Measurements from ENCODE around the gene CAPN15.

CAPN15 gene

GRCh38 chr16:575354-576196, 48.1 kb downstream of the CAPN15 start:
- in situ Hi-C loops (cut with HindIII; ENCODE audit: low sequenced_read_pairs) = no loop called here

- in situ Hi-C loops (cut with HindIII; ENCODE audit: low sequenced_read_pairs) = no loop called here
These were observed 48.8 kb downstream of the CAPN15 start for GRCh38 chr16:576197-576822.

GRCh38 chr16:576823-577201, 49.3 kb downstream of the CAPN15 start:
- in situ Hi-C loops (cut with HindIII; ENCODE audit: low sequenced_read_pairs) = no loop called here

- in situ Hi-C loops (cut with HindIII; ENCODE audit: low sequenced_read_pairs) = no loop called here
These were observed 50.3 kb downstream of the CAPN15 start for GRCh38 chr16:577796-578195.

- in situ Hi-C loops (cut with HindIII; ENCODE audit: low sequenced_read_pairs) = no loop called here
These were observed 50.8 kb downstream of the CAPN15 start for GRCh38 chr16:578232-578869.

GRCh38 chr16:578870-579405, 51.4 kb downstream of the CAPN15 start:
- in situ Hi-C loops (cut with HindIII; ENCODE audit: low sequenced_read_pairs) = no loop called here

- in situ Hi-C loops (cut with HindIII; ENCODE audit: low sequenced_read_pairs) = no loop called here
These were observed 52.8 kb downstream of the CAPN15 start for GRCh38 chr16:580141-580945.

GRCh38 chr16:580946-581498, 53.5 kb downstream of the CAPN15 start:
- in situ Hi-C loops (cut with HindIII; ENCODE audit: low sequenced_read_pairs) = no loop called here

GRCh38 chr16:582218-582613, 54.7 kb downstream of the CAPN15 start:
- in situ Hi-C loops (cut with HindIII; ENCODE audit: low sequenced_read_pairs) = no loop called here

- in situ Hi-C loops (cut with HindIII; ENCODE audit: low sequenced_read_pairs) = no loop called here
These were observed 55.3 kb downstream of the CAPN15 start for GRCh38 chr16:582614-583331.

GRCh38 chr16:583470-583814, 55.9 kb downstream of the CAPN15 start:
- in situ Hi-C loops (cut with HindIII; ENCODE audit: low sequenced_read_pairs) = no loop called here

- in situ Hi-C loops (cut with HindIII; ENCODE audit: low sequenced_read_pairs) = no loop called here
These were observed 56.5 kb downstream of the CAPN15 start for GRCh38 chr16:583815-584591.

- in situ Hi-C loops (cut with HindIII; ENCODE audit: low sequenced_read_pairs) = no loop called here
These were observed 57.8 kb downstream of the CAPN15 start for GRCh38 chr16:585351-585750.

GRCh38 chr16:586047-586644, 58.6 kb downstream of the CAPN15 start:
- in situ Hi-C loops (cut with HindIII; ENCODE audit: low sequenced_read_pairs) = no loop called here

- in situ Hi-C loops (cut with HindIII; ENCODE audit: low sequenced_read_pairs) = no loop called here
These were observed 59.4 kb downstream of the CAPN15 start for GRCh38 chr16:586645-587590.

- in situ Hi-C loops (cut with HindIII; ENCODE audit: low sequenced_read_pairs) = no loop called here
These were observed 61.1 kb downstream of the CAPN15 start for GRCh38 chr16:588639-588888.

GRCh38 chr16:588889-589657, 61.6 kb downstream of the CAPN15 start:
- in situ Hi-C loops (cut with HindIII; ENCODE audit: low sequenced_read_pairs) = no loop called here
